Ovary (tissue), 9 donors: ENCODE data around the gene DACH1. TPM values are rescaled to one million over a fixed set of nuclear protein-coding genes. Genes with fewer than 3 reads are reported as not detected.

ENCODE experiments used
- DNase-seq, 5 donors: peaks; one replicate each; pipeline ENCODE4 v3.0.0-alpha.2; 2019 to 2020
- H3K27ac ChIP-seq, 2 donors: fragments of 200-600 bp; one replicate each; pipeline versions ENCODE4 v1.5.1 to v1.8.0; 2019 to 2022
- H3K27me3 ChIP-seq: fragments of 200-600 bp; one replicate; pipeline ENCODE4 v1.8.0; 2022
- H3K36me3 ChIP-seq: fragments of 200-600 bp; sonication (generic); one replicate; pipeline ENCODE4 v1.5.1; 2019
- H3K4me1 ChIP-seq: one replicate; pipeline ENCODE4 v1.8.1; 2013; ENCODE audit warnings: mild to moderate bottlenecking, moderate library complexity; ENCODE audit not compliant: insufficient read depth
- H3K4me3 ChIP-seq: fragments of 200-600 bp; sonication (generic); one replicate; pipeline ENCODE4 v1.5.1; 2017
- H3K9me3 ChIP-seq, 2 donors: fragments of 200-600 bp in 1 of 2; sonication (generic) in 1 of 2; one replicate each; pipeline versions ENCODE4 v1.5.1 to v1.8.1; 2013 to 2019; ENCODE audit warnings: mild to moderate bottlenecking in 1 of 2, moderate library complexity in 1 of 2
- EP300 ChIP-seq: sonication (generic); formaldehyde crosslinking; IDR thresholded peaks from one replicate; pipeline ENCODE4 v1.6.1; 2017; ENCODE audit warnings: antibody characterized with exemption
- POLR2A ChIP-seq: fragments of 450-650 bp; IDR thresholded peaks from one replicate; pipeline ENCODE4 v1.6.1; 2017; ENCODE audit warnings: antibody characterized with exemption, mild to moderate bottlenecking, moderate library complexity
- WGBS, 3 donors: extraction: QIAGEN DNeasy Blood & Tissue Kit in 1 of 3; methylation state at CpG; one replicate each; pipeline versions ENCODE4 v1.1.5 to v1.1.7; 2013 to 2017; 5-methylcytosine and 5-hydroxymethylcytosine counted together
- intact Hi-C, 4 donors: fragments of 100-400 bp; cut with DNase I; formaldehyde crosslinking; loops; one replicate each; pipeline versions ENCODE4 v1.11.0 to v1.15.1; 2022 to 2023
- polyA plus RNA-seq, 2 donors: library from polyadenylated mRNA; stranded (reverse); fragments of 200-250 nt in 1 of 2; fragments of 350-450 nt in 1 of 2; fragmentation: Illumina TruSeq in 1 of 2; extraction: RNeasy Lipid Tissue Mini Kit (QIAGEN cat#74804) in 1 of 2; gene quantifications; one replicate each; pipeline ENCODE4 v1.2.3, GENCODE V29; 2013 to 2014
- total RNA-seq, 7 donors: library from RNA; depleted of rRNA in 2 of 7; stranded (reverse); fragments of >200 nt in 2 of 7; fragmentation: NEBNext Ultra II Directional in 3 of 7; extraction: Animal tissue kit (Norgen Biotek cat#: 25700) in 3 of 7; gene quantifications; one replicate each; pipeline versions ENCODE4 v1.1.0 to v1.2.4, GENCODE V29; 2016 to 2023
- TF ChIP-seq, protein P1 (sequence below), 3 donors: fragments of 450-650 bp in 2 of 3; fragments of 200-600 bp in 1 of 3; IDR thresholded peaks; one replicate each; pipeline versions ENCODE4 v1.5.1 to v1.8.0; 2016 to 2022; ENCODE audit warnings: antibody characterized with exemption in 3 of 3, mild to moderate bottlenecking in 1 of 3
- donor health status: DM: no; HTN: no; CAD: no; lungs with moderate emphysema.
- donor health status: DM: no; HTN: no; CAD: no.
- donor health status: Bipolar disorder and iron deficiency.
- donor health status: DM: yes; HTN: yes; CAD: no.
- donor health status: DM: no; HTN: no; CAD: no.
- donor health status: DM: yes; HTN: yes; CAD: no.

DACH1 gene
- total and polyA plus RNA-seq, 9 donors: 0.91 to 3.2 (median 1.7) TPM

DNA sequence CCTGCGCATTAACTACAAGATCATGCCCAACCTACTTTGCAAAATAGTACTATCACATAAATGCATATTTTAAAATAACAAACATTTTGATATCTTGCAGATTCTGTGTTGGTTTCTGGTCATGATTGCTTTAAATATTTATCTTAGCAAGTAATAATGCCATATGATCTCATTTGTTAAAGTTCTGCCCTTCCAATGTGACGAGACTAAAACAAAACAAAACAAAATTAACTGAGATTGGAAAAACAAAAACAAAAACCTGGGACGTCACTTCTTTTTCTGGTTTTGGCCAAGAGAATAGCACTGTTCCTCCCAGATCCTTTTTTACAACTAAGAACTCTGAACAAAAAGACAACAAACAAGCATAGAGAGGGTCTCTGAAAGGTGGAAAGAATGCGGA lies 436.3 kb downstream of the DACH1 start:
- no peak for DNase-seq
- TF ChIP-seq EP300: no peak
- no peak for TF ChIP-seq POLR2A
- TF ChIP-seq, protein P1, sequence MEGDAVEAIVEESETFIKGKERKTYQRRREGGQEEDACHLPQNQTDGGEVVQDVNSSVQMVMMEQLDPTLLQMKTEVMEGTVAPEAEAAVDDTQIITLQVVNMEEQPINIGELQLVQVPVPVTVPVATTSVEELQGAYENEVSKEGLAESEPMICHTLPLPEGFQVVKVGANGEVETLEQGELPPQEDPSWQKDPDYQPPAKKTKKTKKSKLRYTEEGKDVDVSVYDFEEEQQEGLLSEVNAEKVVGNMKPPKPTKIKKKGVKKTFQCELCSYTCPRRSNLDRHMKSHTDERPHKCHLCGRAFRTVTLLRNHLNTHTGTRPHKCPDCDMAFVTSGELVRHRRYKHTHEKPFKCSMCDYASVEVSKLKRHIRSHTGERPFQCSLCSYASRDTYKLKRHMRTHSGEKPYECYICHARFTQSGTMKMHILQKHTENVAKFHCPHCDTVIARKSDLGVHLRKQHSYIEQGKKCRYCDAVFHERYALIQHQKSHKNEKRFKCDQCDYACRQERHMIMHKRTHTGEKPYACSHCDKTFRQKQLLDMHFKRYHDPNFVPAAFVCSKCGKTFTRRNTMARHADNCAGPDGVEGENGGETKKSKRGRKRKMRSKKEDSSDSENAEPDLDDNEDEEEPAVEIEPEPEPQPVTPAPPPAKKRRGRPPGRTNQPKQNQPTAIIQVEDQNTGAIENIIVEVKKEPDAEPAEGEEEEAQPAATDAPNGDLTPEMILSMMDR (IDR thresholded peaks at IDR 0.05): no peak
- Histone ChIP-seq H3K27ac (no peak overlapping the region), H3K27me3 (no peaks in the 10 kb centered on the region), H3K4me3 (no peak overlapping the region), H3K36me3 (no peaks in the 10 kb centered on the region), H3K4me1 (no peaks in the 10 kb centered on the region), H3K9me3 (peaks cover 0 to 3% of the 10 kb centered on the region in 2 donors)
- 39 to 60% (median 54%) methylated on average over 4 of the region's 4 CpGs for WGBS, 3 donors
- intact Hi-C loops: no loop called here

DNA sequence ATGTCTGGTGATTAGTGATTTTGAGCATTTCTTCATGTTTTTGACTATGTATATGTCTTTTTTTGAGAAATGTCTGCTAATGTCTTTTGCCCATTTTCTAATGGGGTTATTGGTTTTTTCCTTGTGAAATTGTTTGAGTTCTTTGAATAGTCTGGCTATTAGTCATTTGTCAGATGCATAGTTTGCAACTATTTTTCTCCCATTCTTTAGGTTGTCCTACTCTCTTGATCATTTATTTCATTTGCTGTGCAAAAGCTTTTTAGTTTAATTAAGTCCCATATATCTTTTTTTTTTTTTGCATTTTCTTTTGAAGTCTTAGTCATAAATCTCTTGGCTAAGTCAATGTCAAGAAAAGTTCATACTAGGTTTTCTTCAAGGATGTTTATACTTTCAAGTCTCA lies 449.8 kb downstream of the DACH1 start:
- intact Hi-C loops: no loop called here
- H3K27me3 ChIP-seq: no peaks in the 10 kb centered on the region
- no peak for DNase-seq
- no peaks in the 10 kb centered on the region for H3K4me1 ChIP-seq
- H3K4me3 ChIP-seq: no peak overlapping the region
- no peak overlapping the region for H3K27ac ChIP-seq
- no peak for TF ChIP-seq EP300
- TF ChIP-seq POLR2A: no peak
- TF ChIP-seq, protein P1 (IDR thresholded peaks at IDR 0.05): no peak
- H3K9me3 ChIP-seq: no peaks in the 10 kb centered on the region
- no peaks in the 10 kb centered on the region for H3K36me3 ChIP-seq

DNA sequence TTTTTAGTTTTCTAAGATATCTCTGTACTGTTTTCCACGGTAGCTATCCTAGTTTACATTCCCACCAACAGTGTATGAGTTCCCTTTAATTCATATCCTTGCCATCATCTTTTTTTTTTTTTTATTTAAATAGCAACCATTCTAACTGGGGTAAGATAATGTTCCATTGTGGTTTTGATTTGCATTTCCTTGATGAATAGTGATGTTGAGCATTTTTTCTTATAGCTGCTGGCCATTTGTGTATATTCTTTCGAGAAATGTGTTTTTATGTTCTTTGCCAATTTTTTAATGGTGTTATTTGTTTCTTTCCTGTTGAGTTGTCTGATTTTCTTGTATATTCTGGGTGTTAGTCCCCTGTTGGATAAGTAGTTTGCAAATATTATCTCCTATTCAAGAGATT lies 454.8 kb downstream of the DACH1 start:
- H3K4me3 ChIP-seq: no peak overlapping the region
- no peak for DNase-seq
- intact Hi-C loops: no loop called here
- TF ChIP-seq EP300 (no peak), POLR2A (no peak)
- no peak overlapping the region for H3K27ac ChIP-seq
- H3K9me3 ChIP-seq: no peaks in the 10 kb centered on the region
- no peaks in the 10 kb centered on the region for H3K36me3 ChIP-seq
- no peaks in the 10 kb centered on the region for H3K4me1 ChIP-seq
- no peaks in the 10 kb centered on the region for H3K27me3 ChIP-seq
- 25 to 49% (median 26%) methylated on average over 2 of the region's 2 CpGs for WGBS, 3 donors

DNA sequence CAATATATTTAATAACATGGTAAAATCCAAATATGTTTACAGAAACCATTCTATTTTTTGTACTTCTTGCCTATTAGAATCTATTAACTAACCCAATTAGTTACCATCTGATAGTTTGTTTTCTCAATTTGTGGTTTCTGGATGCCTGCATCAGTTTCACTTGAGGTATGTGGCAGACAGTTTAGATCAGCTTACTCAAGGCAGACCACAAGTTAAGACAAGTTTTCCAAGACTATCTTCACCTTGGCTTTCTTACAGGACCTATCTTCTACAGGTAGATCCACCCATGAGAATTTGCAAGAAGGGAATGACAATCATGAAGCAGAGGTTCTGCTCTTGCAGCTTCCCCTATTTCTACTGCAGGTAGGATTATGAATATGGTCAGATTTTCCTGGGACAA lies 458.6 kb downstream of the DACH1 start:
- TF ChIP-seq, protein P1 (IDR thresholded peaks at IDR 0.05): no peak
- no peak for TF ChIP-seq EP300
- no peak for TF ChIP-seq POLR2A
- H3K4me3 ChIP-seq: no peak overlapping the region
- H3K9me3 ChIP-seq: no peaks in the 10 kb centered on the region
- H3K36me3 ChIP-seq: no peaks in the 10 kb centered on the region
- H3K27ac ChIP-seq: no peak overlapping the region
- no peaks in the 10 kb centered on the region for H3K27me3 ChIP-seq
- DNase-seq: no peak
- intact Hi-C loops: no loop called here
- no peaks in the 10 kb centered on the region for H3K4me1 ChIP-seq

DNA sequence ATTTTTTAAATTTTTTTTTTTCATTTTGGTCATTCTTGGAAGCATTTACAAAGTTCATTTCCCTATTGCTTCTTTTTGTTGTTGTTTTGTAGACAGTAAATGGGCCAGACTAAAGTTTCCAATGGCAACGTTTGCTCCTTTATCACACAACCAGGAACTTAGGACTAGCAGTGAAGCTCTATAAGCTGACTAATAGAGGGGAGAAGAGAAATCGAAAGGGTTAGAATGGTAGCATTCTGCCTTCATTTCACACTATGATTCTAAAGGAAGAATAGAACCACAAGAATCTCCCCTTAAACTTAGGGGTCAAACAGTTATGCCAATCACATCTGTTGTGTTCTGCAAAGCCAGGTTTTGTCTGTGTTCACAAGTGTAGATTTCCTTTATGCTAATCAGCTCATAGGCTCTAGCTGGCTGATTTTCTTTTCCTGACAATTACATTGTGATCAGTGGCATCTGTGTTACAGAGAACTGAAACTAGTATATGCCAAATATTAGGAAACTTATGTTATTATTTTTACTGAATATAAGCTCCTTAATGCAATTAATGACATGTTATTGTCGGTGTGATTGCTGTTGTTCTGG lies 467.3 kb downstream of the DACH1 start:
- H3K27me3 ChIP-seq: no peaks in the 10 kb centered on the region
- no peaks in the 10 kb centered on the region for H3K36me3 ChIP-seq
- intact Hi-C loops: no loop called here
- no peak overlapping the region for H3K4me3 ChIP-seq
- no peaks in the 10 kb centered on the region for H3K4me1 ChIP-seq
- no peak for DNase-seq
- no peaks in the 10 kb centered on the region for H3K9me3 ChIP-seq
- WGBS, 3 donors: 55 to 63% (median 56%) methylated on average over 3 of the region's 3 CpGs
- TF ChIP-seq, protein P1 (IDR thresholded peaks at IDR 0.05): no peak
- TF ChIP-seq EP300 (no peak), POLR2A (no peak)
- no peak overlapping the region for H3K27ac ChIP-seq
